Measurements from ENCODE around the gene ABHD2. TPM values are rescaled to one million over a fixed set of nuclear protein-coding genes. Genes with fewer than 3 reads are reported as not detected.

ABHD2 gene
- total RNA-seq, 4 donors from 2014 or later, result 37.8 to 81.5 (median 58.3) TPM

DNA sequence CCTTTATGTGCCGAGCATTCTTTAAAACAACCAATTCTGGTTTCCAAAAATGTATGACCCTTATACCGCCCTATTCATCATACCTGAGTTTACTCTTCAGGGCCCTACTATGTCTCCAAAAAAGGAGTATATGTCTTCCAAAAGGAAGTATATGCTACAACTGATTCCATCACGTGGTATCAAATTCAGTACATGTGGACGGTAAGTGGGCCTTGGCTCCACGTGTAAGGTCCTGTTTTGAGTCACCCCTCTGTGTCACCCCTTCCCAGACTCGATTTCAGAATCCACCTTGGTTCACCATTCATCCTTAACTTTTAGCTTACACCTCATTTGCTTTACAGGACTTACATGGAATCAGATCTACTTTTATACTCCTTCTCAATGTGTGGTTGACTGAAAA, 37.8 kb downstream of the ABHD2 start:
- no peaks in the 10 kb centered on the region for H3K27me3 ChIP-seq
- H3K9me3 ChIP-seq, result no peaks in the 10 kb centered on the region
- peaks cover 0 to 11% (median 0%) of the 10 kb centered on the region in 4 donors for H3K36me3 ChIP-seq
- WGBS, 2 donors (ENCODE audit: low coverage in 1 of 2), result 83 to 92% methylated on average over 5 to 6 of the region's 6 CpGs
- no peak overlapping the region for H3K4me3 ChIP-seq
- H3K27ac ChIP-seq, result no peak overlapping the region
- TF ChIP-seq POLR2A (IDR thresholded peaks at IDR 0.05) (no peak), POLR2AphosphoS5 (IDR thresholded peaks at IDR 0.05) (no peak), EP300 (IDR thresholded peaks at IDR 0.05; ENCODE audit: low read depth) (no peak)
- TF ChIP-seq, protein P1, sequence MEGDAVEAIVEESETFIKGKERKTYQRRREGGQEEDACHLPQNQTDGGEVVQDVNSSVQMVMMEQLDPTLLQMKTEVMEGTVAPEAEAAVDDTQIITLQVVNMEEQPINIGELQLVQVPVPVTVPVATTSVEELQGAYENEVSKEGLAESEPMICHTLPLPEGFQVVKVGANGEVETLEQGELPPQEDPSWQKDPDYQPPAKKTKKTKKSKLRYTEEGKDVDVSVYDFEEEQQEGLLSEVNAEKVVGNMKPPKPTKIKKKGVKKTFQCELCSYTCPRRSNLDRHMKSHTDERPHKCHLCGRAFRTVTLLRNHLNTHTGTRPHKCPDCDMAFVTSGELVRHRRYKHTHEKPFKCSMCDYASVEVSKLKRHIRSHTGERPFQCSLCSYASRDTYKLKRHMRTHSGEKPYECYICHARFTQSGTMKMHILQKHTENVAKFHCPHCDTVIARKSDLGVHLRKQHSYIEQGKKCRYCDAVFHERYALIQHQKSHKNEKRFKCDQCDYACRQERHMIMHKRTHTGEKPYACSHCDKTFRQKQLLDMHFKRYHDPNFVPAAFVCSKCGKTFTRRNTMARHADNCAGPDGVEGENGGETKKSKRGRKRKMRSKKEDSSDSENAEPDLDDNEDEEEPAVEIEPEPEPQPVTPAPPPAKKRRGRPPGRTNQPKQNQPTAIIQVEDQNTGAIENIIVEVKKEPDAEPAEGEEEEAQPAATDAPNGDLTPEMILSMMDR (IDR thresholded peaks at IDR 0.05), result no peak
- in situ Hi-C loops (cut with MboI; ENCODE audit: low pct_ligation_motif_present in 1 of 4, low pct_unique_long_range_greater_than_20kb in 1 of 4, low sequenced_read_pairs in 3 of 4) (loop anchor here in 1 of 4 donors (10.0 kb wide), 1 partner anchor 71 kb away; no protein-coding TSS in a partner anchor), intact Hi-C loops (cut with DNase I; ENCODE audit: low total_unique reads) (no loop called here)
- no peak for DNase-seq
- H3K4me1 ChIP-seq, result peaks cover 5 to 38% (median 18%) of the 10 kb centered on the region in 4 donors

DNA sequence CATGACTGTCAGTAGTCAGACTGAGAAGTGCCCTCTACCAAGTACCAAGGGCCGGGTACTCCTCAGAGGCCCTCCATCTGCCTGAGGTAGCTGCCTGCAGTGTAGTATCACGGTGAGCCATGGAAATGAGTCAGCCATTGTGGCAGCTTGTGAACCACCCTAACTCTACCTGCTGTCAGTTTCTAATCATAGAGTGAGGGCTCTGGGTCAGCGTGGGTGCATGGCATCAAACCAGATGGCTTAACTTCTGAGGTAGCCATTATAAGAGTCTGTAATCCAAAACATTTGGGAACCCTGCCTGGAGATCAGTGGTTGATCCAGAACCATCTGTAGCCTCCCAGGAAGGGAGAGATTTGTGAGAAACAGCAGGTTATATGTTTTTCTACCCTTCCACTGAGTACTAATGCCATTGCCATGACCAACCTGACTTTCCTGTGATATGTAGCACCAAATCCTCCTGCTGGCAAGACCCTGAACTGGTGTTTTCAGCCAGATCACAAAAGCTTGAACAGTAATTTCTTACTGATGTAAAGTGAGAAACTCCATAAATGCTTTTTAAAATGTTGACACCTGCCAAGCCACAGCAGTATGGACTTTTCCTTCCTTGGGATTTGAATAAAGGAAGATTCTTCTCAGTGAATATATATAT, 38.9 kb downstream of the ABHD2 start:
- Histone ChIP-seq H3K4me3 (no peak overlapping the region), H3K27me3 (no peaks in the 10 kb centered on the region), H3K4me1 (peaks cover under 1 to 31% (median 9%) of the 10 kb centered on the region in 4 donors), H3K36me3 (peaks cover 0 to 14% (median 0%) of the 10 kb centered on the region in 4 donors), H3K27ac (no peak overlapping the region), H3K9me3 (no peaks in the 10 kb centered on the region)
- DNase-seq, result no peak
- no peak for TF ChIP-seq EP300 (IDR thresholded peaks at IDR 0.05; ENCODE audit: low read depth)
- no peak for TF ChIP-seq POLR2A (IDR thresholded peaks at IDR 0.05)
- TF ChIP-seq POLR2AphosphoS5 (IDR thresholded peaks at IDR 0.05), result no peak
- TF ChIP-seq, protein P1 (IDR thresholded peaks at IDR 0.05), result no peak
- in situ Hi-C loops (cut with MboI; ENCODE audit: low pct_ligation_motif_present in 1 of 4, low pct_unique_long_range_greater_than_20kb in 1 of 4, low sequenced_read_pairs in 3 of 4), result loop anchor here in 1 of 4 donors (10.0 kb wide), 1 partner anchor 72 kb away; no protein-coding TSS in a partner anchor
- 93 to 100% methylated on average over 1 to 3 of the region's 3 CpGs for WGBS, 2 donors (ENCODE audit: low coverage in 1 of 2)
- intact Hi-C loops (cut with DNase I; ENCODE audit: low total_unique reads), result no loop called here

DNA sequence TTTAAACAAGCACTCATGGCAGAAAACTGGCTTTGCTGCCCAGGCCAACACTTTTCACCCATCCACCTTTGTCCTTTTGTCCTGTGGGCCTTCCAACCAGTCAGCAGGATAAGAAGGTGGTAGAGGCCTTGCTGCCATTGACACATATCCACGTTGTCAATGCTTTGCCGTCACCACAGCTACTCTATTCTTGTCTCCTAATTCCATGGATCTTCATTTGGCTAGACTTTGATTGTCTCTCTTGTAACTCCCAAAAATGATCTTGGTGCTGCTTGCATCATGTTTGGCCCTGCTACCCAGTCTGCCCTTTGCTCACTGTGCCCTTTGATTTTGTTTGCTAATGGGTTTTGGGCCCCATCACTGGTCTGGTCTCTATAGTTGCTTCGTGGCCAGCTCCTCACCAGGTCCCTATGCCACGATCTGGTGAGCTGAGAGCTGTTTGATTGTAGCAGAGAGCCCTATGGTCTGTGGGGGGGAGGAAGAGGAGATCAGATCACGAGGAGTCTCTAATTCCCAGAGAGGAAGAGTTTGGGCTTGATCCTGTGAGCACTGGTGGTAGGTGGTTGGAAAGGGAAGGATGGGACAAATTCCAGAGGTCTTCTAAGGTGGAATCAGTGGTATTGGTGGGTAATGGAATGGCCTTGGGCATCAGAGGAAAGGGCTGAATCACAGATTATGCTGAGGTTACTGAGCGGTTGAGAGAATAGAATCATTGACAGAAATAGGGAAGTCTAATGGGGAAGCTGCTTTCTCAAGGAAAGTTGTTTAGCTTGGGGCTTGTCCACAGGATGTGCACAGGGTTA, 40.3 kb downstream of the ABHD2 start:
- Histone ChIP-seq H3K36me3 (peaks cover 0 to 8% (median 0%) of the 10 kb centered on the region in 4 donors), H3K27me3 (no peaks in the 10 kb centered on the region), H3K9me3 (no peaks in the 10 kb centered on the region), H3K4me3 (no peak overlapping the region), H3K27ac (peak overlapping the region in 3 of 4 donors; percentile 11 to 43 (median 27)), H3K4me1 (peaks cover 4 to 38% (median 10%) of the 10 kb centered on the region in 4 donors)
- no peak for DNase-seq
- in situ Hi-C loops (cut with MboI; ENCODE audit: low pct_ligation_motif_present in 1 of 4, low pct_unique_long_range_greater_than_20kb in 1 of 4, low sequenced_read_pairs in 3 of 4), result loop anchor here in 1 of 4 donors (10.0 kb wide), 1 partner anchor 74 kb away; no protein-coding TSS in a partner anchor
- WGBS, 2 donors (ENCODE audit: low coverage in 1 of 2), result 89 to 97% methylated on average over 5 to 6 of the region's 6 CpGs
- intact Hi-C loops (cut with DNase I; ENCODE audit: low total_unique reads), result no loop called here
- TF ChIP-seq, protein P1 (IDR thresholded peaks at IDR 0.05), result no peak
- TF ChIP-seq POLR2AphosphoS5 (IDR thresholded peaks at IDR 0.05) (no peak), EP300 (IDR thresholded peaks at IDR 0.05; ENCODE audit: low read depth) (no peak), POLR2A (IDR thresholded peaks at IDR 0.05) (no peak)
